HG03095 (cell line): Measurements from ENCODE around the gene SFXN1.
"Not testable (repeated sequence)": the region's sequence is repeated elsewhere in the genome, so short reads cannot be mapped to it uniquely, and the experiment has no call there.

ENCODE experiments used
- ATAC-seq: cut with Tn5 transposase; IDR thresholded peaks from one replicate; pipeline ENCODE4 v1.9.1; 2021; ENCODE audit warnings: moderate library complexity; ENCODE audit not compliant: unreplicated experiment

The SFXN1 gene, protein sequence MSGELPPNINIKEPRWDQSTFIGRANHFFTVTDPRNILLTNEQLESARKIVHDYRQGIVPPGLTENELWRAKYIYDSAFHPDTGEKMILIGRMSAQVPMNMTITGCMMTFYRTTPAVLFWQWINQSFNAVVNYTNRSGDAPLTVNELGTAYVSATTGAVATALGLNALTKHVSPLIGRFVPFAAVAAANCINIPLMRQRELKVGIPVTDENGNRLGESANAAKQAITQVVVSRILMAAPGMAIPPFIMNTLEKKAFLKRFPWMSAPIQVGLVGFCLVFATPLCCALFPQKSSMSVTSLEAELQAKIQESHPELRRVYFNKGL

DNA sequence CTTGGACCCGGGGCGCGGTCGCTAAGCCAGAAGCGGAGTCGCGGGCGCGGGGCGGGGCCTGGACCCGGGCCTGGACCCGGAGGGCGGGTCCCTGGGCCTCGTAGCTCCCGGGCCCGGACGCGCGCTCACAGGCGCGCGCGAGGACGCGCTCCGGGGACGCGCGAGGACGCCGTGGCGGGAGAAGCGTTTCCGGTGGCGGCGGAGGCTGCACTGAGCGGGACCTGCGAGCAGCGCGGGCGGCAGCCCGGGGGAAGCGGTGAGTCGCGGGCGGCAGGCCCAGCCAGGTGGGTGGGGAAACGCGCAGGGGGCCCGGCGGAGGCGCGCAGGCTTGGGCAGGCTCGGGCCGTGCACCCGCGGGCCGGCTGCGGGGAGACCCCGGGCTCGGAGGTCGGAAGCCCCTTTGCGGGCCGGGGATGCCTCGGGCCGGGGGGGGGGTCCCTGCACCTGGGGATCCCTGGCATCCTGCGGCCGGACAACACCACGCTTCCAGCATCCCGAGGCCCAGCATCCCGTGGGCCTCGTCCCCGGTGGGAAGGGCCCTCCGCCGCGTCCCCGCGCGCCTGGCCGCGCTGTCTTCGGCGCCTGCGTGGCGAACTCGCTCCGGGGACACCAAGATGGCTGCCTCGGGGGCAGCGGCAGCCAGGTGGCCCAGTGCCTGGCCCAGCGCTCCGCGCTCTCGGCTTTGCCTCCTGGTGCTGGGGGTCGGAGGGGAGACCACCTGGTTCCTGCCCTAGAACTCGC is at the start of gene SFXN1:
TSS of gene SFXN1 (plus strand) at position 177 of the 741 bp plus-strand sequence. CDS start 13,544 bp downstream, outside the sequence.
- ATAC-seq, result peak; percentile 84

DNA sequence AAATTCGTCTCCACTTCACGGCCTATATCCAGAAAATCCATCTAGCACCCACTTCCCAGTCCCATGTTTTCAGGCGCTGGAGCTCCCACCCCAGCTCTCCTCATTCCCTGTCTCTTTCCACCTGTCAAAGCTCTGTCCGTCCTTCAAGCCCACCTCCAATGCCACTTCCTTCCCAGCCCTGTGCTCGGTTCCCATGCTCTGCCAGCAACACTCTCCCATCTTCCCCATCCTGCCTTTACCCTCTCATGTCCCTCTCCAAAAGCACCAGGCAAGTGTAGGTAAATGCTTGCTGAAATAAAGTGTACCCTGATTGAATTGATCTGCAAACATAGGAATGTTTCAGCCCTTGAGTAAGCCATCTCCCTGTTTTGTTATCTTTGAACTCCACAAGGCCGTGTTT is 43.6 kb upstream of the SFXN1 start:
- no peak for ATAC-seq

DNA sequence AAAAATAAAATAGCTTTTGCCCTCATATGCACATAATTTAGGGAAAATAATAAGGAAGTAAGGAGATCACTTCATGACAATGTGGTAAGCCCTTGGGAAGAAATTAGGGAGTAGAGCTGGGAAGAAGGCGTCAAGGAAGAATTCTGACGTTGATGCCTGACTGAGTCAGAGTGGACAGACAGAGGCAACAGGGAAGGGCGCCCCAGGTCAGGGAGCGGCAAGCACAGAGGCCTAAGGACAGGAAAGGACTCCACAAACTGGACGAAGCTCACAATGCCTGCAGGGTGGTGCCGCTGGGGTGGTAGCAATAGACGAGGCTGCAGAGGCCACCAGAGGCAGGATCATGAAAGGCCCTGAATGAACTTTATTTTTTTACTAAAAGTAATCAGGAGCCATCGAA is 42.0 kb upstream of the SFXN1 start:
- no peak for ATAC-seq

DNA sequence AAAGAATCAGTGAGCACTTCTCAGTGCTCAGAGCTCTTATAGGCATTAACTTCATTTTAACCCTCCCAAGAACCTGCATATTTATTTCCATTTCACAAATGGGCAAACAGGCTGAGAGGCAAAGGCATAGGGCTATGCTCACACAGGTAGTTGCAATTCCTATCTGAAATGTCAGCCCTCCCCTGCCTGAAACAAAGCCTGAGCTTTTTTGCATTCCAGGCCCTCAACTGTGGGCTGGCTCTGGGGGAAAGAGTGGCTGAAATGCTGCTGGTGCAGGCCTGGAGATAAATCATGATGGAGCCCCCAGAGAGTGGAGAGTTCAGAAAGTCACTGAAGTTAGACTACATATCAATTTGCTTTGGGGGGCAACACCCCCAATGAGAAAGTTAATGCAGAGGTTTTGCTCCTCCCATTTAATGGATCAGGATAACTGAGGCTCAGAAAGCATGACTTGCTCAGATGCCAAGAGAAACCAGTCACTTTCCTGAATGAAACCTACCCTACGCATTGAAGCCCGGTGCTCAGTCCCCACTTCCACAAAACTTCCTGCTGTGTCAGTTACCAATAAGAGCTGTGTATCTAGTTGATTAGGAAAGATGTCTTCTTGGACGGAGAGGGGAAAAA is 40.0 kb upstream of the SFXN1 start:
- ATAC-seq, result no peak

DNA sequence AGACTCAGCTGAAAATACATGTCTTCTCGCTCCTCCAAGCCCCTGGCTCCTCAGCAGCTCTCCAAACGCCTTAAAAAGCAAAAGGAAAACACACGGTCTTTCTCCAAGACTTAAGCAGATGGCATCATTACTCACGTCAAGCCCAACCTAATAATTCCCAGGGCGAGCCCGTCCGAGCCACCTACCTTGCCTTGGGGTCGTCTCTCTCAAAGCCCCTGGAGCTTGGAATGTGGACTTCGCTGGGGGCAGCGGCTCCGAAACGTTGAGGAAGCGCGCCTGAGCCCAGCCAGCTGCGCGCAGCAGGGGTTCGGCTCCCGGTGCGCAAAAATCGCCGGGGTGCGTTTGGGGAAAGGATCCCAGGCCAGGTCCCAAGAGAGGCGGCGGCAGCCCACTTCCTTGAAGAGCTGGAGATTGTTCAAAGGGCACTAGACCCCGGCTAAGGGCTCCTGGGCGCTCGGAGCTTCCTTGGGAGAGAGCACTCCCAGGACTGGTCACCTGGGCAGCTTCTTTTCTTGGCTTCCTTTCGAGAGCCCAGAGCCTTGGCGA is 34.8 kb upstream of the SFXN1 start:
- ATAC-seq, result no peak

DNA sequence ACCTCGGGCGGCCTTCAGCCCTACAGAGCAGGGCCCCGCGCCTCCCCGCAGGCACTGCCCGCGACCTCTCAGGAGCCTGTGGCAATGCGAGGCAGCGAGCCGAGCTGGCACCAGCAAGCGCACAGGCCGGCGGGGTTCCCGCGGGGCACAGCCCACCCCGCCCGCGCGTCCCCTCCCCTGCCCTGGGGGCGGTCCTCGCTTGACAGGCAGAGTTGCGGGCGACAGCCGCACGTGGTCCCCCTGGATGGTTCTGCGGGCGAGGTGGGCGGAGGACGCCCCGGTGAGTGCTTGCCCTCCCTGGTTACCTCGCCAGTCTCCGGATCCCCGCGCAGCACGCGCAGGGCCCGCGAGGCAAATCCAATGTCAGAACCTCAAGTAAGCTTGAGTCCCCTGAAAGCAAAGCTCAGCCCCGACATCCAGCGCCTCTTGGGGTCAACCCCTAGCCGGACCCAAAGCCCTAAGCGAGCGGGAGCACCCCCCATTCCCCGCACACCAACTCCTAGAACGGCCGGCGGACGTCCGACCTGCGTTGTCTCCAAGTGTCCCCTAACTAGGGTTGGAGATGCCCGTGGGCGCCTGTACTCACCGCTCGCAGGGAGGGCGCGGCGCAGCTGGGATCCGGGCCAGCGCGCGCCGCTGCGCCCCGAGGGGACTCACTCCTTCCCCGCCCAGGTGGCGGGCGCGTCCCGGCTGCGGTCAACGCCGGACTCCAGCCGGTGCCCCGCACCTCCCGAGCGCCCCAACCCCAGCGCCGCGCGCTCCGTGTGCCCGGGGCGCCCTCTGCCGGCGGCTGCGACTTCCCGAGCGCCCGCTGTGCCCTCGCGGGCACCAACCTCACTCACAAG is 34.1 kb upstream of the SFXN1 start, which contains the start of gene DRD1:
TSS of gene DRD1 (minus strand) at position 123 of the 845 bp plus-strand sequence. CDS start 1,083 bp downstream, outside the sequence.
- ATAC-seq, result no peak

DNA sequence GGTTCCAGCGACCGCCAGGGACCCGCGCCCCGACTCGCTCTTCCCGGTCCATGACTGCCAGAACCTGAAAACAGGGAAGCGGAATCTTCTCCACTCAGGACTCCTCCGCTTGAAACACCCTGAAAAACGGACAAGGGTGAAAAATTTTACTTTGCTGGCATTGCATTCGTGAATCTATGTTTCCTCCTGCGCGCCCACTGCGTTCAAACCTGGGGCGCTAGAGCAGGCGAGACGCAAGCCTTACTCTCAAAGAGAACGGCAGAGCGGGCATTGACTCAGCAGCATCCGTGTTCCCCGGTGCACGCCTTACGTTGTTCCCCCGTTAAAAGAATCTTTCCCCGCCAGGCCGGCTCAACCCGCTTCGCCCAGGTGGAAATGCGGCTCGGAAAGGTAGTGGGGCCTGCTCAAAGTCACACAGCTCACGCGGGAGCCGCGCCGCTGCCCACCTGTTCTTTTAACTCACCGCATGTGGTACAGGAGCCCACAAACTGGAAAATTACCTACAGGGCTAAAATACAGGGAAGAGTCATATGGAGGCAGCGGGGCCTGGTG is 33.4 kb upstream of the SFXN1 start:
- no peak for ATAC-seq

DNA sequence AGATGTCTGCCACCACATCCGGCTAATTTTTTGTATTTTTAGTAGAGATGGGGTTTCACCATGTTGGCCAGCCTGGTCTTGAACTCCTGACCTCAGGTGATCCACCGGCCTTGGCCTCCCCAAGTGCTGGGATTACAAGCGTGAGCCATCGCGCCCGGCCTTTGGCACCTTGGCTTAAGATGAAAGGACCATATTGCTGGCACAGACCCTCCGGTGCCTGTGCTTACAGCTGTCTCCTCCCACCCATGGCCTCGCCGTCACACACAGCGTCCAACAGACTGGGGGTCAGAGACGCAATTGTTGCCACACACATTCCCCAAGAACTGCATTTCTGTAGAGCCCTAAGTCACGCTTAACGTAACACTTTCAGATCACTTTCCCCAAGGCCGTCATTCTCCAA is 32.0 kb upstream of the SFXN1 start:
- ATAC-seq, result not testable (repeated sequence)

DNA sequence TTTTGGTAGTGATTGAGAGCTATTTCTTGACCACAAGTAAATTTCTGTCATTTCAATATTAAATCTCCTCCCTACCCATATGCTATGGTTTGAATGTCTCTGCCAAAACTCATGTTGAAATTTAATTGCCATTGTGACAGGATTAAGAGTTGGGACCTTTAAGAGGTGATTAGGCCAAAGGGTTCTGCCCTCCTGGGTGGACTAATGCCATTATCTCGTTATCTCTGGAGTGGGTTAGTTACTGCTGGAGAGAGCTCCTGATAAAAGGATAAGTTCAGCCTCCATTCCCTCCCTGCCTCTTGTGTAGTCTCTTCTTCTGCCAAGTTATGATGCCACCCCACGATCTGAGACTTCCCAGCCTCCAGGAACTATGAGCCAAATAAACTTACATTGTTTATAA is 30.8 kb upstream of the SFXN1 start:
- no peak for ATAC-seq

DNA sequence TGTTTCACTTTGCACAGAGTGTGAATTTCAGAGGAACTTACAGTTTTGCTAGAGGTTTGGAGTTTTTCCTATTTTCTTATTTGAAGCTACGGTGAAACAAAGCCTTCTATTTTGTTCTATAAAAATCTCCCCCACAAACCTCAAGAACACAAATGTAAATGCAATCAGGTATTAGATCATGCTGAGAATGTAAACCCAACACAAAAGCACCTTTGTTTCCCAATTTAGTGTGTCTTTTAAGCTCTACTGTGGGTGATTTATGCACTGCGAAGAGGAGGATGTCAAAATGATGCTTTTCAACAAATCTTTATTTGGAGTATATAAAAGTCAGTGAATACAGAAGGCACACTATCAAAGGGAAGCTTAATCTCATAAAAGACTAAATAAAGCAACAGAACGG is 30.1 kb upstream of the SFXN1 start:
- ATAC-seq, result no peak

DNA sequence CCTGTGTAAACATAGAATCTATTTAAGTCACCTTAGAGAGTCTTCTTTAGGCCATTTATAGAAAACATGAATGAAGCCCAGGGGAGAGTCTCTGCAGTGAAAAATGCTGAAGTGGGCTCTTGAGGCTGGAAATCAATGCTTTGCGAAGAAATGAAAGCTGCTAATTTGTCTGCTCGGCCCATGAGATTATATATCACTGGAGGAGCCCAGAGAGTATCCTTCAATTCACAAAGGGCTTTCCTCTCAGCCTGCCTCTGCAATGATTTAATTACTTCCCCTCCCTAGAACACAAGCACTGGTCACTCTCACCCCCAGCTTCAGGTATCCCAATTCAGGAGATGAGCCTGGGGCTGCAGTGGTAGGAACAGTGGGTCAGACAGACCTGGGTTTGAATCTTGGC is 26.2 kb upstream of the SFXN1 start:
- no peak for ATAC-seq

DNA sequence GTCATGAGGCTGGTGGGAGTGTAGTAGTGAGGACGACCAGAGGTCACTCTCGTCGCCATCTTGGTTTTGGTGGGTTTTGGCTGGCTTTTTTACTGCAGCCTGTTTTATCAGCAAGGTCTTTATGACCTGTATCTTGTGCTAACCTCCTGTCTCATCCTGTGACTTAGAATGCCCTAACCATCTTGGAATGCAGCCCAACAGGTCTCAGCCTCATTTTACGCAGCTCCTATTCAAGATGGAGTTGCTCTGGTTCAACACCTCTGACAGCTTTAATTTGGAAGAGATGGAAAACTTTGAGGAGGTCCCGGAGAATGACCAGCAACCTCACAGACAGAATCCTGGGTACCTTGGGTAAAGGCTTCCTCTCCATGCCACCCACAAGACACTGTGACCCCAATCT is 24.0 kb upstream of the SFXN1 start:
- not testable (repeated sequence) for ATAC-seq

DNA sequence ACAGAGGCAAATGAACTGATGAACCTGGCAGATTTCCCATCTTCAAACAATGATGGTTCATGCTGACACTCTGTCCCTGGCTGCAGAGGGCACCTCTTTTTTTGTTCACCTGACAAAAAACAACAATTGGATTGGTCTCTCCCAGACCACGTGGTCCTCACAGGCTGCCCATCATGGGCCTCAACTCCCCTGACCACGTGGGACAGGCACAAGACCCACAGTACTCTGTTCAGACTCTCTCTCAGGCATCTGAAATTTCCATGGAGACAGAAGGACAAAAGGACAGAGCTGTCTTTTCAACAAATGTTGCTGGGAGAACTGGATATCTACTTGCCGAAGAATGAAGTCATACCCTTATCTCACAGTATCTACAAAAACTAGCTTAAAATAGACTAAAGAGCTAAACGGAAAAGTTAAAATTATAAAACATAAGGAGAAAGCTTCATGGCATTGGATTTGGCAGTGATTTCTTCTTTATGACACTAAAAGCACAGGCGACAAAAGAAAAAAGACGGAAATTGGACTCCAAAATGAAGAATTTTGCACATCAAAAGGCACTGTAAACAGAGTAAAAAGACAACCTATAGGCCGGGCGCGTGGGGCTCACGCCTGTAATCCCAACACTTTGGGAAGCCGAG is 22.1 kb upstream of the SFXN1 start:
- no peak for ATAC-seq

DNA sequence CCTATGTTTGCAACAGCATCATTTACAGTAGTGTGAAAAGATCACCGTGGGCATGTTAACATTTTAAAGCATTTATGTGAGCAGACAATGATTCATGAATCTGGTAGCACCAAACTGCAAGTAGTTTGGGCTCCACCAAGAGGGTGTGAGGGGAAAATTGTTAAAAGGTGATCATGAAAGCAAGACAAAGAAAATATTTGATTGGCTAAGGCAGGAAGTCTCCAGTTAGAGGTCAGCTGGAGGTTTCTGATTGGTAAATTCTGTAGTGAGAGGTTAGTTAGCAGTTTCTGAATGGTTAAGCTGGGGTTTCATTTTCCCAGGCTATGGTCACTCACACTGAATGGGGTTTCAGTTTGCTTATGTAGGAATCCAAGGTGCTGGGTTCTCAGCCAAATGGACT is 20.9 kb upstream of the SFXN1 start:
- peak; percentile 94 for ATAC-seq

DNA sequence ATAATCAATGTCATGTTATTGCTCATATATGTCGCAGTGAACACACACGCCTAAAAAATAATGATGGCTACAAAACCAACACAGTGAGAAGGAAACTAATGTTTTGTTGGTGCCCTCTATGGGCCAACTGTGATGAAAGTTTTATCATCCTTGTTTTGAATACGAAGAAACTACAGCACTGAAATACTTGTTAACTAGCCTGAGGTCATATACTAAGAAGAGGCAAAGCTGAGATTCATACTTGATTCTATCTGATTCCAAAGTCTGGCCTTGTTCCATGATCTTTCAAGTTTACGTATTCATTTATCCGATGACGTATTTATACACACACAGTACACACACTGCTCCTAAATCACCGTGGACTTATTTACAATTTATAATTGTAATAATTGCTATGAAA is 18.2 kb upstream of the SFXN1 start:
- ATAC-seq, result no peak

DNA sequence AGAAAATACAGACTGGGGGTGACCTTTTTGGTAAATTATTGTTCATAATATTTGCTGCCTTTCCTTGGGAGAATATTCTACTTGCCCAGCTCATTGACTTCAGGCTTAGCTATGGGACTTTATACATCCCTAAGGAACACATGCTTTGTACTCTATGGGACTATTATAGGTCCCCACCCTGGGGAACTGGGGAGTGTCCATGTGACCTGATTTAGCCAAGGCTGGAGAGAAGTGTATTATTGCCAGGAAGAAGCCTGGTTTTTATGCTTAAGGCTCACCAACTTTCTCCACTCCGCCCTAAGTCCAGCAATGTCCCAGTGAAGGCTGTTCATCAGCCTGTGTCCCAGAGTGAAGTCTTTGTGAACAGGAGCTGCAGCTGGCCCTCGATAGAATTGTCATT is 17.8 kb upstream of the SFXN1 start:
- no peak for ATAC-seq

DNA sequence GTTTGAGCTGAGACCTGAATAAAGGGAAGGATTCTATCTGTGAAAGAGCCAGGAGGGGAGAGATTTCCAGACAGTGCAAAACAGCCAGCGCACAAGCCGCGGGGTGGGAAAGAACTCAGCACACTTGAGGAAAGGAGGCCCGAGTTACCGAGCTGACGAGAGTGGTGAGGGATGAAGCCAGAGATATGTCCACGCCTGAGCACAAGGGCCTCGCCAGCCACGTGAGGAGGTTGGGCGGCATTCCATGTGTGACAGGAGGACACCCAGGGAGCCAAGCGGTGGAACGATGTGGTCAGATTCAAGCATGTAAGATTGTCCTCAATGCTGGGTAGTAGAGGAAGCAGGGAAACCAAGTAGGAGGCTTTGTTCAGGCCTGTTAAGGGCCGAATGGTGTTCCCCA is 17.0 kb upstream of the SFXN1 start:
- ATAC-seq, result no peak

DNA sequence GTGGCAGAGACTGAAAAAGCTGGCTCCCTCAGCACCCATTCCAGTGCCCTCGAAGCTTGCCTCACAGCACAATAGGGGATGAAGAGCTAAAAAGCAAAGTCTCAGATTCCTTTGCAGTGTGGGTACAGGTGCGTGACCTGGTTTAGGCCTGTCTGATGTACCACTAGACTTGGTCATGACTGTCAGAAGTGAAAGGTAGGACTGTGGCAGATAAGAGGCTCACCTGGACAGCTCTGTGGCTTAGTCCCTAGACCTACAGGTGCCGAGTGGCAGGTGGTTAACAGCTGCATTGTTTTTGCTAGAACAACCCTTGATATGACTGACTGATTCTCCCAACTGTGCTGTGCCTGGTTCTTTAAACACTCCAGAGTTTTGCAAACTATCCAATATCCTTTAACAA is 14.7 kb upstream of the SFXN1 start:
- no peak for ATAC-seq

DNA sequence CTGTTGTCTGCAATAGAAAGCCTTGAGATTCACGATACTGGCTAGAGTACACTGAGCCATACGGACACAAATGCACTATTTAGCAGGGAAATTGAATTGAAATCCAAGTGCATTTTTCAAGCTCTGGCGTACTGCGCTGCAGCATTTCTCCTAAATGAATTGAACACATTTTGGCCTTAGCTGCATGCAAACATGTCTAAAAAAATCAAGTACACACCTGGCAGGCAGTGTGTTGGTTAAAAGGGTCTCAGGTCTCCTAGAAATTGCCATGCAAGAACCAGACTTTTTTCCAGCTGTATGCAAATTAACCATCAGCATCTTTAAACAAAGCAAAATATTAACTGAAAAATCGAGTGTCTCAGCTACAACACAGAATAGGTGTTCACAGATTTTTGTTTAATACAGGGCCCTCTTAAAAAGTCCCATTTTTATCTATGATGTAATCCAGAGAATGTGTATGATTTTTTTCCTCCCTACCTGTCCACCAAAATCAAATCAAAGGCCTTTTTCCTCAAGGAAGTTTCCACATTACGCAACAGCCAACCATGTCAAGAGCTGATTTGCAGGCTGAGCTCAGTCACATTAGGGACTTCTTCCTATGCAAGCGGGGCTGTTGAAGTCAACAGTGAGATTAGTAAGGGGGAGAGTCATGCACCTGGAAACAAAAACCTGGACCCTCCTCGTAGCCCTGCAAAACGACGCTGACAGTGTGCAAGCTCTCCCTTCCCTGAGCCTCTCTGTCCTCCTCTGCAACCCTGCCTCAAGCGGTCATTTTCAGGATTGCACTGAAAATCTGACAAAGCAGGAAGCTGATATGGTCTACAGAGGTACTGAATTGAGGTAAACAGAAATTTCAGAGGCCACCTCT is 14.1 kb upstream of the SFXN1 start:
- peak; percentile 98 for ATAC-seq
